H1 (cell line): Measurements from ENCODE around the gene FADS2. TPM values are rescaled to one million over a fixed set of nuclear protein-coding genes. Genes with fewer than 3 reads are reported as not detected.

ENCODE experiments used
- BACH1 ChIP-seq: IDR thresholded peaks from 2 replicates; pipeline ENCODE4 v1.6.1; 2012; ENCODE audit warnings: low read length, improper control_type of control experiment
- CBX5 ChIP-seq: fragments of 300-800, 300-1000 bp; sonication (generic); IDR thresholded peaks from 2 replicates; pipeline ENCODE4 v1.7.1; 2016; ENCODE audit warnings: antibody characterized with exemption, low read length, low read depth
- CBX8 ChIP-seq: fragments of 300-800, 300-1000 bp; sonication (generic); IDR thresholded peaks from 2 replicates; pipeline ENCODE4 v1.7.1; 2016; ENCODE audit warnings: low read depth, low read length, borderline replicate concordance
- CTCF ChIP-seq, 3 experiments: IDR thresholded peaks; 1 replicate in 2 of 3; 2 replicates in 1 of 3; pipeline versions ENCODE4 v1.5.1 to v1.6.1; 2011; ENCODE audit warnings: low read length in 3 of 3, mild to moderate bottlenecking in 3 of 3, inconsistent platforms in 2 of 3, low read depth in 1 of 3, moderate library complexity in 1 of 3; ENCODE audit not compliant: insufficient read depth in 1 of 3; ENCODE audit errors: control extremely low read depth in 1 of 3
- HDAC6 ChIP-seq: IDR thresholded peaks from one replicate; pipeline ENCODE4 v1.7.1; 2012; ENCODE audit warnings: low read depth, mild to moderate bottlenecking, inconsistent platforms, low read length, moderate library complexity
- KDM4A ChIP-seq: IDR thresholded peaks from one replicate; pipeline ENCODE4 v1.7.1; 2012; ENCODE audit warnings: low read depth, mild to moderate bottlenecking, moderate library complexity, low read length, inconsistent platforms; ENCODE audit not compliant: severe bottlenecking
- MAX ChIP-seq: IDR thresholded peaks from 2 replicates; pipeline ENCODE4 v1.6.1; 2012; ENCODE audit warnings: inconsistent platforms
- polyA plus RNA-seq, 7 experiments: library from polyadenylated mRNA; depleted of rRNA in 3 of 7; stranded (reverse) in 5 of 7; unstranded in 2 of 7; fragments of >200 nt in 5 of 7; fragments of 200-250 nt in 2 of 7; gene quantifications; 1 replicate in 5 of 7; 2 replicates in 1 of 7; 4 replicates in 1 of 7; pipeline versions ENCODE4 v1.2.1 to v1.2.3, GENCODE V29; 2011 to 2013; ENCODE audit warnings: missing spikeins in 2 of 7, mixed read lengths in 2 of 7
- total RNA-seq: library from RNA; stranded (reverse); fragmentation: NEBNext Ultra II Directional; extraction: Animal tissue kit (Norgen Biotek cat#: 25700); gene quantifications from 2 replicates; pipeline ENCODE4 v1.2.1, GENCODE V29; 2021

The FADS2 gene
- total and polyA plus RNA-seq, 2 of the 8 experiments (the other 6 are each of a cell fraction or from before 2014, with no cell fraction given): 499 to 701 TPM

GRCh38 chr11:61902313-61902712 is 74.2 kb downstream of the FADS2 start (continued):
- TF ChIP-seq BACH1 (no peak), CBX8 (no peak), HDAC6 (no peak), KDM4A (no peak), CBX5 (no peak), CTCF (IDR thresholded peaks at IDR 0.05; ENCODE audit: control extremely low read depth in 1 of 3, insufficient read depth in 1 of 3, low read depth in 1 of 3, low read length in 3 of 3) (no peak), MAX (no peak)
